GM18867 (cell line): ENCODE measurements around the gene ATL2.

Experiments
- ATAC-seq: cut with Tn5 transposase; IDR thresholded peaks from one replicate; pipeline ENCODE4 v1.9.1; 2021; ENCODE audit warnings: mild to moderate bottlenecking, moderate library complexity; ENCODE audit not compliant: unreplicated experiment

ATL2 gene

DNA sequence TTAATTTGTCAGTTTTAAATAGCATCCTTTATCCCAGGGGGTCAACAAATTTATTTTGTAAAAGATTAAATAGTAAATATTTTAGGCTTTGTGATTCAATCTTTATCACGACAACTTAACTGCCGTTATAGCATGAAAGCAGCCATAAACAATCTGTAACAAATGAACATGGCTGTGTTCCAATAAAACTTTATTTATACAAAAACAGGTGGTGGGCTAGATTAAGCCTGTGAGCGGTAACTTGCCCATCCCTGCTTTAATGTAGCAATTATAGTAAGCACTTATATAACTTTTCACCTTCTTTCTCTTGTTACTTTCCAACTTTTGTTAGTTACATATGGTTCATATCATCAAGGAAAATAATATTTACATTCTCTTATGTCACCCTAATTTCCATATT is 121.9 kb downstream of the ATL2 start:
- ATAC-seq, result no peak

DNA sequence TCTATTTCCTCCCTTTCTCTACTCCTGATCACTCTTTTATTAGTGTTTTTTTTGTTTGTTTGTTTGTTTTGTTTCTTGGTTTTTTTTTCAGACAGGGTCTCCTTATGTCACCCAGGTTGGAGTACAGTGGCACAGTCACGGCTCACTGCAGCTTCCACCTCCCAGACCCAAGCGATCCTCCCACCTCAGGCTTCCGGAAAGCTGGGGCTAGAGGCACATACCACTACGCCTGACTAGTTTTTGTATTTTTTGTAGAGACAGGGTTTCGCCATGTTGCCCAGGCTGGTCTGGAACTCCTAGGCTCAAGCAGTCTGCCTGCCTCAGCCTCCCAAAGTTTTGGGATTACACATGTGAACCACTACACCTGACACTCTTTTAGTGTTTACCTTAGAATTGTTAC is 122.3 kb downstream of the ATL2 start:
- ATAC-seq, result no peak

DNA sequence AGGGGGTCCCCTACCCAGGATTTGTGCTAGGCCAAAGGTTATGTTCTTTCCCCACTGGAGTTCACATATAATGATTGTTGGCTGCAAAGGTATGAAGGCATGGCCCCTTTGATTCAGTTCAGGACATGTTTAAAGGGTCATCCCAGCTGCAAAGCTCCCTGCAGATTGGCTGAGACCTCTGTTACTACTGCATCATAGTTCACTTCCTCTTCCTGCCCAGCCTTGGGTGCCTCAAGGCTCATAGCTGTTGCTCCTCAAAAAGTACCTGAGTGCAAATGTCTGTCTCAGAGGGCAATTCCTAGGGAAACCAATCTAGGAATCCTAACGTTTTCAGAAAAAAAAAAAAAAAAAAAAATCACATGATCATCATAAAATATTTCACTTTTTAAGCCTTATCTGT is 125.1 kb downstream of the ATL2 start:
- no peak for ATAC-seq

DNA sequence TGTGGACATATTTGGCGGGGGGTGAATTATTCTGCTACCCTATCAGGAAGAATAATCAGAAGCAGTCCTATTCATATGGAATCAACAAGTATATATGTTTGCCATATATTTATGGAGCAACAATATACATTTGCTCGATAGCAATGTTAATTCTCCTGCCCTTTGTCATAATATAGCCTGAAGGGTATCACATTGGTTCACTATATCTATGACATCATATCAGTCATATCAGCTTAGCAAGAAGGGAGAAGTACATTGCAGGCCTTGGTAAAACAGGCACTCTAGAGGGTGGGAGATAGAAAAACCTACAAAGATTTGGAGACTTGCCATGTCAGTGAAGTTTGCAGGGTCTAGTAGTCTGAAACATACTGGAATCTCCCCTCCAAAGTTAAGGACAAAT is 128.4 kb downstream of the ATL2 start:
- no peak for ATAC-seq

DNA sequence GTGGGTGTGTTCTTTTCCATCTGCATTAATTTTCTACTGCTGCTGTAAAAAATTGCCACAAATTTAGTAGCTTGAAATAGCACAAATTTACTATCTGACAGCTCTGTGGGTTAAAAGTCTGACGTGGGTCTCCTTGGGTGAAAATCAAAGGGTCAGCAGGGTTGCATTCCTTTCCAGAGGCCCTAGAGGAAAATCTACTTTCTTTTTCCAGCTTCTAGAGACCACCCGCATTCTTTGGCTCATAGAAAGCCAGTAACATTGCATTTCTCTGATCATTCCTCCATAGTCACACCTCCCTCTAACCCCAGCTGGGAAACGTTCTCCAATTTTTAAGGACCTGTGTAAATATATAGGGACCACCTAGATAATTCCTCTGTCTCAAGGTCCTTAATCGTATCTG is 128.8 kb downstream of the ATL2 start:
- no peak for ATAC-seq

DNA sequence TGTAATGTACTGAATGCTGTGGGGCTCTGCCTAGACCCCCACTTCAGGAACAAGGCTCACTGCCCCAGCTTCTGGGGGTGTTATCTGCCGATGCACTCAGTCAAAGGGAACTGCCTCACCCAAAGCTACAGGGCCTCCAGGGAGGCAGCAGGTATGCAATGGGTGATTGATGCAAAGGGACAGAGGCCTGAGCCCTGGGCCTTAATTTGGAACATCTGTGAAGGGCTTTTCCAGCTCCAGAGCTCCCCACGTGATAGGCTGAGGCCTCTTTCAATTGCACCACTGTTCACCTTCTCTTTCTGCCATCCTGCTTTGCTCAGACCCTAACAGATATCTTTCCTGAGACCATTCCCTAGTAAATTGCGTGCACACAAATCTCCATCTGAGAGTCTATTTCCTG is 131.0 kb downstream of the ATL2 start:
- ATAC-seq, result no peak

DNA sequence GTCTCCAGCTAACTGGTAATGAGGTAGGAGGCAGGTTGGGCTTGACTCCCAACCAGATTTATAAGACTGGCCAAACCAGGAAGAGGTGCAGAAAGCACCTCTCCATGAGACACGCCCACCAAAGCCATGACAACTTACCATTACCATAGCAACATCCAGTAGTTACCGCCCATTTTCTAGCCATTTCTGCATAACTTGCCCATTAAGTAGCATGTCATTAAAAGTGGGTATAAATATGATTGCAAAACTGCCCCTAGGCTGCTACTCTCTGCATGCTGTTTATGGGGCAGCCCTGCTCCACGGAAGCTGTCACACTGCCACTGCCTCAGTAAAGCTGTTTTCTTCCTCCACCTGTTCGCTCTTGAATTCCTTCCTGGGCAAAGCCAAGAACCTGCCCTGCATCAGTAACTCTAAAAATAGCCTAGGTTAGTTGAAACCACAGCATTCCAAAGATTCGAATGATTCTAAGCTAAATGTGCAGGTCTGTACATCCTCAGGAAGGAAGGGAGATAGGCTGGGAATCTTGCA is 131.9 kb downstream of the ATL2 start:
- no peak for ATAC-seq

DNA sequence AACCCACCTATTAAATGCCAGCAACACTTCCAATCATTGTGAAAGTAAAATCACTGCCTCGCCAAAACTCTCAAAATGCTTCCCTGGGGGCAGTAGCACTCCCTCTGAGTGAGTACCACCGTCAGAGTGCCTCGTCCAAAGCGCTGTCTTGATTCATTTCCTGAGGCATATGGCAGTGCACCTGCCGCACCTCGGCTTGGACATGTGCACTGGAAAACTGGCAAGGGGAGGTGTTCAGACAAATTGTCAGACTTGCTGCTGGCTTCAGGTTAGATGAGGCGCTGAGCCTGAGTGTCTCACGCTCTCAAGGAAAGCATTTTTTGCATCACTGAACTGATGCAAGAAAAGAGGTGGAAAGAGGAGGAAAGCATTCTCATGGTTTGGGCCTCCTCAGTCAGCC is 132.8 kb downstream of the ATL2 start:
- ATAC-seq, result no peak
